Measurements from ENCODE around the gene BCAR3.

DNA sequence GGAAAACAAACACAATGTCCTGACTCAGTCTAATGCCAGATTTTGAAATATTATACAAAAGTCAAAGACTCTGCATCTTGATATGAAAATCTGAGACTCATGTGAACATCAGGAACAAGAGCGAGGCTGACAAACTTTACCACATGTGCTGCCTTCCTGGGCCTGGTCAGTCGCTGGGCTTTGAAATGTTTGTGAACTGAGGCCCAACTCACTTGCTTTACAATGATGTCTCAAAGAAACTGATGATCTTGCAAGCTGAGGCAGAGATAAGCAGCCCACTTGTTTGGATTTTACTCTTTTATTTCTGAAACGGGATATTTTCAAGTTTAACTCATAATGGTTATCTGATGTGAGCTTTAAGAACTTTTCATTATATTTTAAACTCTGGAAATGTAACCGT is 2.1 kb downstream of the BCAR3 start:
- TF ChIP-seq CTCF (IDR thresholded peaks at IDR 0.05) (no peak), POLR2A (IDR thresholded peaks at IDR 0.05) (no peak)

All from Peyer's patch (tissue), 4 donors.